Keratinocyte (primary cell): ENCODE results near the gene ELF1. TPM values are rescaled to one million over a fixed set of nuclear protein-coding genes. Genes with fewer than 3 reads are reported as not detected.

Experiments
- DNase-seq: peaks from one replicate; pipeline ENCODE4 v3.0.0-alpha.2; 2011; ENCODE audit warnings: low read depth, missing footprints, low spot score
- FAIRE-seq: peaks from 2 replicates; lab custom pipeline; 2011; peaks lifted over from hg19 to GRCh38; lab: Jason Lieb, UNC
- H2AFZ ChIP-seq: 2 replicates; pipeline ENCODE4 v1.6.0; 2012; ENCODE audit warnings: low read length, control low read depth, inconsistent platforms; ENCODE audit not compliant: control insufficient read depth
- H3K27ac ChIP-seq: 2 replicates; pipeline ENCODE4 v1.5.1; 2011; ENCODE audit warnings: low read length; ENCODE audit not compliant: control insufficient read depth, insufficient read depth
- H3K27me3 ChIP-seq: 3 replicates; pipeline ENCODE4 v1.6.0; 2011; ENCODE audit warnings: low read length; ENCODE audit not compliant: control insufficient read depth, insufficient read depth; ENCODE audit errors: extremely low read depth
- H3K36me3 ChIP-seq, 2 experiments: 2 replicates in 1 of 2; 3 replicates in 1 of 2; pipeline ENCODE4 v1.5.1; 2011; ENCODE audit warnings: low read length in 2 of 2, mild to moderate bottlenecking in 1 of 2; ENCODE audit not compliant: control insufficient read depth in 2 of 2, insufficient read depth in 2 of 2; ENCODE audit errors: extremely low read depth in 1 of 2
- H3K4me1 ChIP-seq: 3 replicates; pipeline ENCODE4 v1.5.1; 2011; ENCODE audit warnings: low read length; ENCODE audit not compliant: control insufficient read depth, insufficient read depth; ENCODE audit errors: extremely low read depth
- H3K4me2 ChIP-seq: 3 replicates; pipeline ENCODE4 v1.6.0; 2011; ENCODE audit warnings: low read depth, low read length; ENCODE audit not compliant: control insufficient read depth, insufficient read depth; ENCODE audit errors: extremely low read depth
- H3K4me3 ChIP-seq, 3 experiments: fragments of 200-600 bp in 1 of 3; sonication (generic) in 1 of 3; 2 replicates in 2 of 3; 3 replicates in 1 of 3; pipeline ENCODE4 v1.5.1; 2011 to 2016; ENCODE audit warnings: low read length in 3 of 3, mild to moderate bottlenecking in 3 of 3, control low read depth in 2 of 3, inconsistent platforms in 1 of 3, low read depth in 1 of 3, mixed read lengths in 1 of 3, mixed run types in 1 of 3, moderate library complexity in 1 of 3; ENCODE audit not compliant: control insufficient read depth in 2 of 3, insufficient read depth in 2 of 3; ENCODE audit errors: extremely low read depth in 1 of 3
- H3K79me2 ChIP-seq: 2 replicates; pipeline ENCODE4 v1.6.0; 2012; ENCODE audit warnings: low read length; ENCODE audit not compliant: control insufficient read depth, insufficient read depth
- H3K9ac ChIP-seq: 3 replicates; pipeline ENCODE4 v1.6.0; 2011; ENCODE audit warnings: low read length; ENCODE audit not compliant: control insufficient read depth, insufficient read depth; ENCODE audit errors: extremely low read depth
- H3K9me1 ChIP-seq: 3 replicates; pipeline ENCODE4 v1.6.0; 2011; ENCODE audit warnings: low read length; ENCODE audit not compliant: control insufficient read depth, insufficient read depth; ENCODE audit errors: extremely low read depth
- H3K9me3 ChIP-seq: 2 replicates; pipeline ENCODE4 v1.5.1; 2012; ENCODE audit warnings: low read depth, low read length; ENCODE audit not compliant: control insufficient read depth
- H4K20me1 ChIP-seq: 3 replicates; pipeline ENCODE4 v1.6.0; 2011; ENCODE audit warnings: low read length; ENCODE audit not compliant: control insufficient read depth, insufficient read depth; ENCODE audit errors: extremely low read depth
- CTCF ChIP-seq, 3 experiments: IDR thresholded peaks in 1 of 3; conservative IDR thresholded peaks in 1 of 3; optimal IDR thresholded peaks in 1 of 3; 2 replicates in 2 of 3; 3 replicates in 1 of 3; pipeline versions ENCODE3 to v1.5.1; 2011; ENCODE audit warnings: low read length in 3 of 3, mild to moderate bottlenecking in 3 of 3, moderate library complexity in 2 of 3, control low read depth in 1 of 3, inconsistent platforms in 1 of 3; ENCODE audit not compliant: insufficient read depth in 2 of 3; ENCODE audit errors: extremely low read depth in 1 of 3
- EZH2 ChIP-seq: IDR thresholded peaks from one replicate; pipeline ENCODE4 v1.6.1; 2012; ENCODE audit warnings: inconsistent platforms, mild to moderate bottlenecking, low read length, moderate library complexity
- dilution Hi-C: fragments of 300-500 bp; cut with MboI; formaldehyde crosslinking; loops from one replicate; pipeline ENCODE4 v1.7.0; 2020; ENCODE audit warnings: low sequenced_read_pairs; ENCODE audit not compliant: extremely low pct_ligation_motif_present
- polyA plus RNA-seq, 5 experiments: library from polyadenylated mRNA; depleted of rRNA in 3 of 5; stranded (reverse) in 3 of 5; stranded (forward) in 1 of 5; unstranded in 1 of 5; fragments of >200 nt; gene quantifications; 1 replicate in 1 of 5; 2 replicates in 3 of 5; 3 replicates in 1 of 5; pipeline versions ENCODE4 v1.2.1 to v1.2.3, GENCODE V29; 2011 to 2012; ENCODE audit warnings: missing spikeins in 2 of 5, low read depth in 1 of 5, low replicate concordance in 1 of 5

Gene ELF1
- polyA plus RNA-seq, 1 donor (not counting 4 experiments of a cell fraction or from before 2014, with no cell fraction given), result 57.6 TPM

DNA sequence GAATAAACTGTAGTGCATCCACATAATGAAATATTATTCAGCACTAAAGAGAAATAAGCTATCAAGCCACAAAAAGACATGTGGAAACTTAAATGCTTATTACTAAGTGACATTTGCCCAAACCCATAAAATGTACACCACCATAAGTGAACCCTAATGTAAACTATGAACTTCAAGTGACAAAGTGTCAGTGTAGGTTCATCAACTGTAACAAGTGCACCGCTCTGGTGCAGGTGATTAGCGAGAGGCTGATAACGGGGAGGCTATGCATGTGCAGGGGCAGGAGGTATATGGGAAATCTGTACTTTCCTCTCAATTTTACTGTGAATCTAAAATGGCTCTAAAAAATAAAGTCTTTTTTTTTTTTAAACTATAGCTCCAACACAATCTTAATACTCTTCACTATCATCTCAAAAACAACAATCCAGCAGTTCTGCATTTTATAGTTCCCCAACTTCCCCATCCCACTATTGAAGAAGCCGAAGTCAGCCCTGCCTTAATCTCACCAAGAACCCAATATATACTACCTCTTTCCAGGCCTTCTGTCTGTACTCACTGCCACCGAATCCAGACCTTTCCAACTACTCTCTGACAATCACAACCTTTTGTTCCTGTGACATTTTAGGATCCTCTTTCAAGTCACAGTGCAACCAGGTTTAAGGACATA lies 22.6 kb downstream of the ELF1 start:
- H3K27me3 ChIP-seq, result no peaks in the 10 kb centered on the region
- TF ChIP-seq CTCF (optimal IDR thresholded peaks at IDR 0.05 in 1 of 3, IDR thresholded peaks at IDR 0.05 in 1 of 3, conservative IDR thresholded peaks at IDR 0.05 in 1 of 3; ENCODE audit: extremely low read depth in 1 of 3, insufficient read depth in 2 of 3, low read length in 3 of 3), result no peak
- no peak for TF ChIP-seq EZH2
- H3K4me3 ChIP-seq, result no peak overlapping the region
- FAIRE-seq (peak; percentile 43), DNase-seq (no peak)
- no peaks in the 10 kb centered on the region for H3K36me3 ChIP-seq
- no peaks in the 10 kb centered on the region for H3K9me3 ChIP-seq
- no peak overlapping the region for H3K9ac ChIP-seq
- peaks cover 88% of the 10 kb centered on the region for H3K79me2 ChIP-seq
- H4K20me1 ChIP-seq, result no peaks in the 10 kb centered on the region
- no peaks in the 10 kb centered on the region for H3K9me1 ChIP-seq
- dilution Hi-C loops, result no loop called here
- H3K4me2 ChIP-seq, result no peak overlapping the region
- no peak overlapping the region for H2AFZ ChIP-seq
- no peak overlapping the region for H3K27ac ChIP-seq
- H3K4me1 ChIP-seq, result peaks cover 24% of the 10 kb centered on the region

DNA sequence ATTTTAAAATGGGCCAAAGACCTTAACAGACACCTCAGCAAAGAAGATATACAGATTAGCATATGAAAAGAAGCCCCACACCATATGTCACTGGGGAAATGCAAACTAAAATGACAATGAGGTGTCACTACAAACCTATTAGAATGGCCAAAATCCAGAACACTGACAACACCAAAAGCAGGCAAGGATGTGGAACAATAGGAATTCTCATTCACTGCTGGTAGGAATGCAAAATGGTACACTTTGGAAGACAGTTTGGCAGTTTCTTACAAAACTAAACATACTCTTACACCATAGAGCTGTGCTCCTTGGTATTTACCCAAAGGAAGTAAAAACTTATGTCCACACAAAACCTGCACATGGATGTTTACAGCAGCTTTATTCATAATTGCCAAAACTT lies 23.1 kb downstream of the ELF1 start:
- H2AFZ ChIP-seq, result no peak overlapping the region
- H3K27ac ChIP-seq, result no peak overlapping the region
- dilution Hi-C loops, result no loop called here
- no peak for DNase-seq
- peaks cover 24% of the 10 kb centered on the region for H3K4me1 ChIP-seq
- H3K9ac ChIP-seq, result no peak overlapping the region
- no peak overlapping the region for H3K4me3 ChIP-seq
- no peaks in the 10 kb centered on the region for H3K27me3 ChIP-seq
- no peak overlapping the region for H3K4me2 ChIP-seq
- no peaks in the 10 kb centered on the region for H4K20me1 ChIP-seq
- H3K36me3 ChIP-seq, result no peaks in the 10 kb centered on the region
- TF ChIP-seq CTCF (optimal IDR thresholded peaks at IDR 0.05 in 1 of 3, IDR thresholded peaks at IDR 0.05 in 1 of 3, conservative IDR thresholded peaks at IDR 0.05 in 1 of 3; ENCODE audit: extremely low read depth in 1 of 3, insufficient read depth in 2 of 3, low read length in 3 of 3) (no peak), EZH2 (no peak)
- FAIRE-seq, result no peak
- peaks cover 88% of the 10 kb centered on the region for H3K79me2 ChIP-seq
- no peaks in the 10 kb centered on the region for H3K9me1 ChIP-seq
- no peaks in the 10 kb centered on the region for H3K9me3 ChIP-seq
